Uterus (tissue), 4 donors: ENCODE data around the gene DUSP22. TPM values are rescaled to one million over a fixed set of nuclear protein-coding genes. Genes with fewer than 3 reads are reported as not detected.

Experiments
- DNase-seq, 2 donors: peaks; one replicate each; pipeline ENCODE4 v3.0.0-alpha.2; 2019 to 2020
- H3K27ac ChIP-seq, 2 donors: fragments of 200-600 bp; sonication (generic); 1 replicate in 1 of 2; 2 replicates in 1 of 2; pipeline ENCODE4 v1.5.1; 2016 to 2018
- H3K27me3 ChIP-seq, 2 donors: fragments of 200-600 bp; sonication (generic); one replicate each; pipeline ENCODE4 v1.5.1; 2018 to 2019; ENCODE audit warnings: control low read depth in 1 of 2
- H3K36me3 ChIP-seq, 2 donors: fragments of 200-600 bp; sonication (generic); one replicate each; pipeline ENCODE4 v1.5.1; 2019; ENCODE audit warnings: control low read depth in 1 of 2
- H3K4me1 ChIP-seq, 2 donors: fragments of 200-600 bp; sonication (generic); one replicate each; pipeline ENCODE4 v1.5.1; 2018 to 2019; ENCODE audit warnings: control low read depth in 1 of 2
- H3K4me3 ChIP-seq, 2 donors: fragments of 200-600 bp; sonication (generic); 1 replicate in 1 of 2; 2 replicates in 1 of 2; pipeline ENCODE4 v1.5.1; 2018 to 2019; ENCODE audit warnings: mild to moderate bottlenecking in 1 of 2
- H3K9me3 ChIP-seq, 2 donors: fragments of 200-600 bp; sonication (generic); one replicate each; pipeline ENCODE4 v1.5.1; 2019; ENCODE audit warnings: control low read depth in 1 of 2
- CTCF ChIP-seq, 4 experiments: fragments of 200-600 bp in 2 of 4; fragments of 450-650 bp in 2 of 4; sonication (generic) in 2 of 4; IDR thresholded peaks; one replicate each; pipeline ENCODE4 v1.5.1; 2016 to 2019; ENCODE audit warnings: antibody characterized with exemption in 4 of 4, mild to moderate bottlenecking in 2 of 4, moderate library complexity in 1 of 4
- POLR2A ChIP-seq, 2 donors: fragments of 450-650 bp; IDR thresholded peaks; one replicate each; pipeline ENCODE4 v1.6.1; 2016; ENCODE audit warnings: antibody characterized with exemption in 2 of 2, mild to moderate bottlenecking in 1 of 2, moderate library complexity in 1 of 2
- intact Hi-C: fragments of 100-400 bp; cut with DNase I; formaldehyde crosslinking; loops from one replicate; pipeline ENCODE4 v1.15.1; 2023; ENCODE audit warnings: low total_unique reads
- total RNA-seq, 4 donors: library from RNA; depleted of rRNA in 3 of 4; stranded (reverse); fragments of >200 nt in 3 of 4; gene quantifications; one replicate each; pipeline versions ENCODE4 v1.1.0 to v1.2.4, GENCODE V29; 2014 to 2023
- donor health status: DM: yes; HTN: yes; CAD: no.

The DUSP22 gene
- total RNA-seq, 4 donors from 2014 or later, result 22.8 to 78.5 (median 46.0) TPM

DNA sequence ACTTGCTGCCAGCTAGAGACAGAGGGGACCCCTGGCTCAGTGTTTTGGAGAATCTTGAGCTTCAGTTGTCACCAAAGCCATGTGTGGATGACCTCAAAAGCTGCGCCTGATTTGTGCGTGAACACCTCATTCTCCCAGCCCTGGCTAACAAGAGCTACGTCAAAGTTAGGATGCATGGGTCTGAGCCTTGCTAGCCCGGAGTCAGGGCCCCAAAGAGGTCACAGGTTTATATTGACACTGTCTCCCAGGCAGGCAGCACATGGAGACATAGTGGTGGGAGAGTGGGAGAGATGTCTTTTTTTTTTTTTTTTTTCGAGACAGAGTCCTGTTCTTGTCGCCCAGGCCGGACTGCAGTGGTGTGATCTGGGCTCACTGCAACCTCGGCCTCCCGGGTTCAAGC, 36.1 kb upstream of the DUSP22 start:
- TF ChIP-seq CTCF (IDR thresholded peaks at IDR 0.05) (no peak), POLR2A (IDR thresholded peaks at IDR 0.05) (no peak)
- H3K4me1 ChIP-seq, result no peaks in the 10 kb centered on the region
- no peaks in the 10 kb centered on the region for H3K36me3 ChIP-seq
- H3K4me3 ChIP-seq, result no peak overlapping the region
- intact Hi-C loops, result no loop called here
- no peak for DNase-seq
- H3K9me3 ChIP-seq, result no peaks in the 10 kb centered on the region
- no peaks in the 10 kb centered on the region for H3K27me3 ChIP-seq
- no peak overlapping the region for H3K27ac ChIP-seq

DNA sequence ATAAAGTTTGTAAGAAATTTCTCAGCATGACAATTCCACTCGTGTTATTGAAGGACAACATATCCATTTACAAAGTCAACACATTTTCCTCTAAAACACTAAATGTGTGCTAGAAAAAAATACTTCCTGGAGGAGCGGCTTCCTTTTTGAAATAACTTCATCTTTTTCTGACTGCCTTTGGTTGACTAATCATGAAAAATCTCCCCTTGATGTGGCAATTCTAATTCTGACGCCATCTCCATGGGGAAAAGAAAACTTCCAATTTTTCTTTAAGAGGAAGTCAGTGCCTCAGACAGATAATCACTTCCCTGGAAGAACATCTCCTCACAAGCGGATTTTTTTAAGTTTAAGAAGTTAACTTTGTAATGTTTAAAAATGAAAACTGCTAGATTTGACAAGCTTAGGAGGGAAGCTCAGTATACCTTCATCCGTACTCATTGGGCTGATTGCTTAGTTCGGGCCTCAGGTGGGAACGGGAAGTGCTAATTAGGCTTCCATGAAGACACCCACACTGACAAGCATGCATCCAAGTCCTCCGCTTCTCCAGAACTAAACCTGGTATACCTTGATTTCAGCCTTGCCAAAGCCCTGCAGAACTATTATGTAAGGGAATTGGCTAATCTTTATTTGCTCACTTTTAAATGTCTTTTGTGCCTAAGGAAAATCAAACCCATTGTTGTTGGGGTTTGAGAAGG, 35.1 kb upstream of the DUSP22 start:
- no peak for DNase-seq
- Histone ChIP-seq H3K27ac (no peak overlapping the region), H3K36me3 (no peaks in the 10 kb centered on the region), H3K9me3 (no peaks in the 10 kb centered on the region), H3K4me3 (no peak overlapping the region), H3K4me1 (no peaks in the 10 kb centered on the region), H3K27me3 (no peaks in the 10 kb centered on the region)
- intact Hi-C loops, result no loop called here
- no peak for TF ChIP-seq CTCF (IDR thresholded peaks at IDR 0.05)
- no peak for TF ChIP-seq POLR2A (IDR thresholded peaks at IDR 0.05)

GRCh38 chr6:257774-258173, 34.5 kb upstream of the DUSP22 start:
- no peak for TF ChIP-seq CTCF (IDR thresholded peaks at IDR 0.05)
- no peak for TF ChIP-seq POLR2A (IDR thresholded peaks at IDR 0.05)
- Histone ChIP-seq H3K36me3 (no peaks in the 10 kb centered on the region), H3K27ac (no peak overlapping the region), H3K9me3 (no peaks in the 10 kb centered on the region), H3K4me1 (no peaks in the 10 kb centered on the region), H3K27me3 (no peaks in the 10 kb centered on the region), H3K4me3 (no peak overlapping the region)
- intact Hi-C loops, result no loop called here
- DNase-seq, result no peak

- intact Hi-C loops, result no loop called here
- no peaks in the 10 kb centered on the region for H3K36me3 ChIP-seq
- TF ChIP-seq CTCF (IDR thresholded peaks at IDR 0.05), result no peak
- no peak for TF ChIP-seq POLR2A (IDR thresholded peaks at IDR 0.05)
- DNase-seq, result no peak
- no peak overlapping the region for H3K4me3 ChIP-seq
- no peak overlapping the region for H3K27ac ChIP-seq
- H3K27me3 ChIP-seq, result no peaks in the 10 kb centered on the region
- no peaks in the 10 kb centered on the region for H3K9me3 ChIP-seq
- H3K4me1 ChIP-seq, result no peaks in the 10 kb centered on the region
Measured at GRCh38 chr6:259316-259715, 33.0 kb upstream of the DUSP22 start.

- no peak for DNase-seq
- Histone ChIP-seq H3K36me3 (no peaks in the 10 kb centered on the region), H3K4me3 (no peak overlapping the region), H3K27ac (no peak overlapping the region), H3K4me1 (no peaks in the 10 kb centered on the region), H3K27me3 (no peaks in the 10 kb centered on the region), H3K9me3 (no peaks in the 10 kb centered on the region)
- intact Hi-C loops, result no loop called here
- no peak for TF ChIP-seq CTCF (IDR thresholded peaks at IDR 0.05)
- no peak for TF ChIP-seq POLR2A (IDR thresholded peaks at IDR 0.05)
Measured at GRCh38 chr6:259901-260508, 32.3 kb upstream of the DUSP22 start.
